HepG2 (cell line): Measurements from ENCODE around the gene CADM1. TPM values are rescaled to one million over a fixed set of nuclear protein-coding genes. Genes with fewer than 3 reads are reported as not detected.
A peak's percentile ranks its signal among the peaks of the same experiment; 100 is the strongest.

Experiments used
- ADNP ChIP-seq: sonication (generic); formaldehyde crosslinking; IDR thresholded peaks from 2 replicates; pipeline ENCODE4 v1.4.0; 2020; ENCODE audit warnings: missing genetic modification reagents
- ARNT ChIP-seq: fragments of 450-650 bp; IDR thresholded peaks from 2 replicates; pipeline ENCODE4 v1.6.1; 2017
- HDAC2 ChIP-seq: sonication (generic); formaldehyde crosslinking; IDR thresholded peaks from 2 replicates; pipeline ENCODE4 v1.4.0; 2020; ENCODE audit warnings: missing genetic modification reagents
- HMGA1 ChIP-seq: sonication (generic); formaldehyde crosslinking; conservative IDR thresholded peaks from 2 replicates; pipeline ENCODE4 v1.4.0; 2020; ENCODE audit warnings: missing genetic modification reagents
- MED1 ChIP-seq: sonication (generic); formaldehyde crosslinking; IDR thresholded peaks from 2 replicates; pipeline ENCODE4 v1.4.0; 2020; ENCODE audit warnings: missing genetic modification reagents
- MXD1 ChIP-seq: sonication (generic); formaldehyde crosslinking; IDR thresholded peaks from 2 replicates; pipeline ENCODE4 v1.4.0; 2020; ENCODE audit warnings: mild to moderate bottlenecking, missing genetic modification reagents
- MZF1 ChIP-seq: sonication (generic); formaldehyde crosslinking; IDR thresholded peaks from 2 replicates; pipeline ENCODE4 v1.8.1; 2023; ENCODE audit warnings: mild to moderate bottlenecking, missing genetic modification reagents, borderline replicate concordance
- RORA ChIP-seq: sonication (generic); formaldehyde crosslinking; IDR thresholded peaks from 2 replicates; pipeline ENCODE4 v1.5.0; 2020; ENCODE audit warnings: mild to moderate bottlenecking, missing genetic modification reagents, moderate library complexity
- SOX5 ChIP-seq: IDR thresholded peaks from 2 replicates; pipeline ENCODE4 v1.6.1; 2016; ENCODE audit warnings: borderline replicate concordance
- TBX3 ChIP-seq: fragments of 450-650 bp; IDR thresholded peaks from 2 replicates; pipeline ENCODE4 v1.6.1; 2017; ENCODE audit warnings: antibody characterized with exemption, mild to moderate bottlenecking, inconsistent platforms, borderline replicate concordance
- TRIM22 ChIP-seq: fragments of 450-650 bp; IDR thresholded peaks from 2 replicates; pipeline ENCODE4 v1.6.1; 2017
- ZBED4 ChIP-seq: sonication (generic); formaldehyde crosslinking; IDR thresholded peaks from 2 replicates; pipeline ENCODE4 v1.4.0; 2020; ENCODE audit warnings: missing genetic modification reagents, borderline replicate concordance
- ZBTB7B ChIP-seq: sonication (generic); formaldehyde crosslinking; IDR thresholded peaks from 2 replicates; pipeline ENCODE4 v1.4.0; 2020; ENCODE audit warnings: missing genetic modification reagents
- ZFP36L2 ChIP-seq: sonication (generic); formaldehyde crosslinking; IDR thresholded peaks from 2 replicates; pipeline ENCODE4 v1.4.0; 2020; ENCODE audit warnings: missing genetic modification reagents
- ZHX1 ChIP-seq: sonication (generic); formaldehyde crosslinking; IDR thresholded peaks from 2 replicates; pipeline ENCODE4 v1.8.1; 2022; ENCODE audit warnings: low read depth, mild to moderate bottlenecking, missing genetic modification reagents
- ZNF3 ChIP-seq: IDR thresholded peaks from 2 replicates; pipeline ENCODE4 v1.7.0; 2017; ENCODE audit warnings: inconsistent platforms
- ZNF563 ChIP-seq: sonication (generic); formaldehyde crosslinking; IDR thresholded peaks from 2 replicates; pipeline ENCODE4 v1.8.0; 2022; ENCODE audit warnings: mild to moderate bottlenecking, moderate library complexity, missing genetic modification reagents
- ZNF713 ChIP-seq: sonication (generic); formaldehyde crosslinking; IDR thresholded peaks from 2 replicates; pipeline ENCODE4 v1.4.0; 2020; ENCODE audit warnings: mild to moderate bottlenecking, missing genetic modification reagents
- polyA plus RNA-seq, 8 experiments: library from polyadenylated mRNA; depleted of rRNA in 3 of 8; stranded (reverse) in 7 of 8; unstranded in 1 of 8; fragments of >200 nt; fragmentation: Illumina TruSeq in 4 of 8; extraction: Trizol in 4 of 8; gene quantifications; 2 replicates each; pipeline versions ENCODE4 v1.2.1 to v1.2.3, GENCODE V29; 2011 to 2016; ENCODE audit warnings: low read depth in 4 of 8, missing spikeins in 1 of 8, mixed read lengths in 1 of 8; ENCODE audit not compliant: insufficient read depth in 1 of 8
- total RNA-seq, 5 experiments: library from RNA; depleted of rRNA; stranded (reverse); fragments of >200 nt; fragmentation: Illumina TruSeq; extraction: Trizol; gene quantifications; 2 replicates each; pipeline ENCODE4 v1.2.3, GENCODE V29; 2016; ENCODE audit warnings: low read depth in 1 of 5
- TF ChIP-seq, protein P1 (sequence below): sonication (generic); IDR thresholded peaks from 2 replicates; pipeline ENCODE4 v1.6.1; 2016; ENCODE audit warnings: low read depth, borderline replicate concordance
- TF ChIP-seq, protein P2 (sequence below): sonication (generic); formaldehyde crosslinking; IDR thresholded peaks from 2 replicates; pipeline ENCODE4 v1.5.1; 2020; ENCODE audit warnings: mild to moderate bottlenecking, missing genetic modification reagents

CADM1 gene
- total and polyA plus RNA-seq, 2 of the 13 experiments (the other 11 are each of a cell fraction or from before 2014, with no cell fraction given): 71.3 to 122 TPM

GRCh38 chr11:115357066-115357465 is 147.1 kb downstream of the CADM1 start (continued):
- no peak for TF ChIP-seq TBX3
- 0 out of 2 replicates have a peak, but pooled peaks have one; percentile 39 for TF ChIP-seq HDAC2 (CRISPR knock-in tag)
- no peak for TF ChIP-seq ZBTB7B (CRISPR knock-in tag)
- TF ChIP-seq, protein P1, sequence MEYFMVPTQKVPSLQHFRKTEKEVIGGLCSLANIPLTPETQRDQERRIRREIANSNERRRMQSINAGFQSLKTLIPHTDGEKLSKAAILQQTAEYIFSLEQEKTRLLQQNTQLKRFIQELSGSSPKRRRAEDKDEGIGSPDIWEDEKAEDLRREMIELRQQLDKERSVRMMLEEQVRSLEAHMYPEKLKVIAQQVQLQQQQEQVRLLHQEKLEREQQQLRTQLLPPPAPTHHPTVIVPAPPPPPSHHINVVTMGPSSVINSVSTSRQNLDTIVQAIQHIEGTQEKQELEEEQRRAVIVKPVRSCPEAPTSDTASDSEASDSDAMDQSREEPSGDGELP: no peak
- TF ChIP-seq ARNT: no peak
- no peak for TF ChIP-seq HMGA1 (CRISPR knock-in tag)
- TF ChIP-seq ZNF713 (CRISPR knock-in tag): no peak
- TF ChIP-seq MED1 (CRISPR knock-in tag): 0 out of 2 replicates have a peak, but pooled peaks have one; percentile 16
- TF ChIP-seq ZNF3: no peak
- TF ChIP-seq RORA (CRISPR knock-in tag): no peak
- peak; percentile 86 for TF ChIP-seq SOX5 (CRISPR knock-in tag)
- TF ChIP-seq TRIM22: no peak
- no peak for TF ChIP-seq ADNP (CRISPR knock-in tag)
- no peak for TF ChIP-seq ZFP36L2 (CRISPR knock-in tag)
- TF ChIP-seq, protein P2, sequence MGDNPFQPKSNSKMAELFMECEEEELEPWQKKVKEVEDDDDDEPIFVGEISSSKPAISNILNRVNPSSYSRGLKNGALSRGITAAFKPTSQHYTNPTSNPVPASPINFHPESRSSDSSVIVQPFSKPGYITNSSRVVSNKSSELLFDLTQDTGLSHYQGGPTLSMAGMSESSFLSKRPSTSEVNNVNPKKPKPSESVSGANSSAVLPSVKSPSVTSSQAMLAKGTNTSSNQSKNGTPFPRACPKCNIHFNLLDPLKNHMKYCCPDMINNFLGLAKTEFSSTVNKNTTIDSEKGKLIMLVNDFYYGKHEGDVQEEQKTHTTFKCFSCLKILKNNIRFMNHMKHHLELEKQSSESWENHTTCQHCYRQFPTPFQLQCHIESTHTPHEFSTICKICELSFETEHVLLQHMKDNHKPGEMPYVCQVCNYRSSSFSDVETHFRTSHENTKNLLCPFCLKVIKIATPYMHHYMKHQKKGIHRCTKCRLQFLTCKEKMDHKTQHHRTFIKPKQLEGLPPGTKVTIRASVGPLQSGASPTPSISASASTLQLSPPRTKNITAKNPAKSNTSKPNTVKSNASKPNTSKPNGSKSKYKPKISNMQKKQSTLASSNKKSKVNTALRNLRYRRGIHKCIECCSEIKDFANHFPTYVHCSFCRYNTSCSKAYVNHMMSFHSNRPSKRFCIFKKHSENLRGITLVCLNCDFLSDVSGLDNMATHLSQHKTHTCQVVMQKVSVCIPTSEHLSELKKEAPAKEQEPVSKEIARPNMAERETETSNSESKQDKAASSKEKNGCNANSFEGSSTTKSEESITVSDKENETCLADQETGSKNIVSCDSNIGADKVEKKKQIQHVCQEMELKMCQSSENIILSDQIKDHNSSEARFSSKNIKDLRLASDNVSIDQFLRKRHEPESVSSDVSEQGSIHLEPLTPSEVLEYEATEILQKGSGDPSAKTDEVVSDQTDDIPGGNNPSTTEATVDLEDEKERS (CRISPR knock-in tag): no peak
- TF ChIP-seq ZNF563: no peak
- TF ChIP-seq MXD1 (CRISPR knock-in tag): no peak
- TF ChIP-seq ZHX1 (CRISPR knock-in tag): no peak
- no peak for TF ChIP-seq ZBED4
- TF ChIP-seq MZF1 (CRISPR knock-in tag): no peak
